MM.1S (cell line): ENCODE results near the gene PPP1R9B.

Source experiments
- EZH2 ChIP-seq: fragments of 300-600 bp; sonication (generic); optimal IDR thresholded peaks from 2 replicates; pipeline ENCODE3; 2017; ENCODE audit warnings: low read depth, mild to moderate bottlenecking, antibody characterized with exemption, low read length, mixed read lengths
- TF ChIP-seq, protein P1 (sequence below): fragments of 300-600 bp; sonication (generic); IDR thresholded peaks from 2 replicates; pipeline ENCODE4 v1.5.1; 2016; ENCODE audit warnings: antibody characterized with exemption, low read length, mixed read lengths

DNA sequence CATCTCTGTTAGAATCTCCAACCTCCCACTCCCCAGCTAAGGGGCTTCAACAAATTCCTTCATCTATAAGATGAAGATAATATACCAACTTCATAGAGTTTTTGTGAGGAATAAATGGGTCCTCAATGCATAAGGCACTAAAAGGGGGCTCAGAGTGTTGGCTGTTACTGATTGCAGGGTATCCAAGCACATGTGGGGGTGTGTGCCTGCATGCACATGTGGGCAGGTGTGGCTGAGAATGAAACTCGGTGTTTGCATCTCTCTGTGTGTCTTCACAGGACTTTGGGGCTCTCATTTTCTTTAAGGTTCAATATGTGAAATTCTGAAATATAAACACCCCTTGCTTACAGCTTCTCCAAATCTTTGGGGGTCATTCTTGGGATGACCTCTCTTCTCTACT, 4.1 kb upstream of the PPP1R9B start:
- TF ChIP-seq, protein P1, sequence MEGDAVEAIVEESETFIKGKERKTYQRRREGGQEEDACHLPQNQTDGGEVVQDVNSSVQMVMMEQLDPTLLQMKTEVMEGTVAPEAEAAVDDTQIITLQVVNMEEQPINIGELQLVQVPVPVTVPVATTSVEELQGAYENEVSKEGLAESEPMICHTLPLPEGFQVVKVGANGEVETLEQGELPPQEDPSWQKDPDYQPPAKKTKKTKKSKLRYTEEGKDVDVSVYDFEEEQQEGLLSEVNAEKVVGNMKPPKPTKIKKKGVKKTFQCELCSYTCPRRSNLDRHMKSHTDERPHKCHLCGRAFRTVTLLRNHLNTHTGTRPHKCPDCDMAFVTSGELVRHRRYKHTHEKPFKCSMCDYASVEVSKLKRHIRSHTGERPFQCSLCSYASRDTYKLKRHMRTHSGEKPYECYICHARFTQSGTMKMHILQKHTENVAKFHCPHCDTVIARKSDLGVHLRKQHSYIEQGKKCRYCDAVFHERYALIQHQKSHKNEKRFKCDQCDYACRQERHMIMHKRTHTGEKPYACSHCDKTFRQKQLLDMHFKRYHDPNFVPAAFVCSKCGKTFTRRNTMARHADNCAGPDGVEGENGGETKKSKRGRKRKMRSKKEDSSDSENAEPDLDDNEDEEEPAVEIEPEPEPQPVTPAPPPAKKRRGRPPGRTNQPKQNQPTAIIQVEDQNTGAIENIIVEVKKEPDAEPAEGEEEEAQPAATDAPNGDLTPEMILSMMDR = no peak
- no peak for TF ChIP-seq EZH2
